ENCODE results near the gene FHIP1A. TPM values are rescaled to one million over a fixed set of nuclear protein-coding genes. Genes with fewer than 3 reads are reported as not detected.
A peak's percentile ranks its signal among the peaks of the same experiment; 100 is the strongest.

Gene FHIP1A
- total RNA-seq, 1 experiment from 2014 or later: 24.9 TPM

- Histone ChIP-seq H3T11ph (ENCODE audit: low read length) (no peak overlapping the region), H3K23ac (ENCODE audit: insufficient read length, low read depth, low read length) (no peak overlapping the region), H3K27ac (ENCODE audit: insufficient read length, low read depth, low read length) (no peak overlapping the region), H2BK15ac (ENCODE audit: low read depth, low read length) (no peak overlapping the region), H3K79me1 (ENCODE audit: insufficient read depth, low read depth, low read length, poor library complexity, severe bottlenecking) (no peaks in the 10 kb centered on the region), H3K4me2 (ENCODE audit: insufficient read depth, insufficient read length, low read length) (no peak overlapping the region), H3K9ac (ENCODE audit: extremely low read depth, insufficient read length, low read length) (no peak overlapping the region), H3K4me1 (ENCODE audit: insufficient read depth, low read length) (peaks cover 9% of the 10 kb centered on the region; the same call in 1 of the 2 replicates), H2AK5ac (ENCODE audit: insufficient read length, low read length) (no peak overlapping the region), H4K8ac (replicated peaks; ENCODE audit: insufficient read length, low read depth, low read length) (no peak overlapping the region), H4K20me1 (ENCODE audit: control insufficient read depth, insufficient read depth, insufficient read length) (no peaks in the 10 kb centered on the region), H3K4ac (ENCODE audit: low read depth, low read length) (no peak overlapping the region), H3K27me3 (ENCODE audit: insufficient read depth, low read length) (no peaks in the 10 kb centered on the region), H3K9me3 (ENCODE audit: control insufficient read depth, low read depth, low read length) (no peaks in the 10 kb centered on the region), H3K18ac (ENCODE audit: insufficient read length, low read depth, low read length) (no peak overlapping the region), H3K14ac (ENCODE audit: insufficient read depth, low read length) (no peak overlapping the region), H4K91ac (ENCODE audit: insufficient read length, low read depth, low read length) (no peak overlapping the region), H2AFZ (ENCODE audit: low read length) (no peak overlapping the region), H3K23me2 (ENCODE audit: insufficient read length, low read depth, low read length, poor library complexity, severe bottlenecking) (no peaks in the 10 kb centered on the region), H3K56ac (ENCODE audit: insufficient read length, low read depth, low read length) (no peak overlapping the region), H2BK12ac (ENCODE audit: insufficient read length, low read depth, low read length) (no peak overlapping the region), H2BK5ac (ENCODE audit: insufficient read length, low read length) (no peak overlapping the region), H3K79me2 (ENCODE audit: insufficient read depth, low read length) (peaks cover 2% of the 10 kb centered on the region; the same call in 1 of the 2 replicates), H2BK120ac (ENCODE audit: low read depth, low read length, poor library complexity, severe bottlenecking) (no peak overlapping the region), H4K5ac (ENCODE audit: insufficient read length, low read depth, low read length) (no peak overlapping the region), H2BK20ac (ENCODE audit: low read depth, low read length, poor library complexity, severe bottlenecking) (no peak overlapping the region)
- Mint-ChIP-seq H3K36me3 (ENCODE audit: insufficient read depth in 1 of 3, low read depth in 3 of 3) (no peaks in the 10 kb centered on the region), H3K4me3 (no peak overlapping the region), H3K4me1 (peaks cover 17 to 36% of the 10 kb centered on the region in 2 experiments), H3K27ac (peak overlapping the region in 1 of 3 experiments; percentile 14; a peak in 1 of 7 replicates), H3K9me3 (no peaks in the 10 kb centered on the region), H3K27me3 (ENCODE audit: low read depth) (no peaks in the 10 kb centered on the region)
- no peak for TF ChIP-seq CTCF (conservative IDR thresholded peaks at IDR 0.05)
- no CpG with 5 or more reads among the region's 5 CpGs for WGBS (ENCODE audit: extremely low coverage, insufficient read length, low lambda C conversion rate)
- DNase-seq: no peak
Observed at GRCh38 chr4:151443247-151443646, 34.3 kb downstream of the FHIP1A start.

All from H9 (cell line).